B cell (primary cell): Measurements from ENCODE around the gene SP100.
"Not testable (repeated sequence)": the region's sequence is repeated elsewhere in the genome, so short reads cannot be mapped to it uniquely, and the experiment has no call there.

Source experiments
- EZH2 ChIP-seq: IDR thresholded peaks from 2 replicates; pipeline ENCODE4 v1.6.1; 2012; ENCODE audit warnings: borderline replicate concordance, low read depth, mild to moderate bottlenecking, moderate library complexity, low read length; ENCODE audit not compliant: insufficient read depth, poor library complexity, severe bottlenecking
- TF ChIP-seq, protein P1 (sequence below): fragments of 200-600 bp; IDR thresholded peaks from one replicate; pipeline ENCODE4 v1.8.0; 2022; ENCODE audit warnings: antibody characterized with exemption, mild to moderate bottlenecking

DNA sequence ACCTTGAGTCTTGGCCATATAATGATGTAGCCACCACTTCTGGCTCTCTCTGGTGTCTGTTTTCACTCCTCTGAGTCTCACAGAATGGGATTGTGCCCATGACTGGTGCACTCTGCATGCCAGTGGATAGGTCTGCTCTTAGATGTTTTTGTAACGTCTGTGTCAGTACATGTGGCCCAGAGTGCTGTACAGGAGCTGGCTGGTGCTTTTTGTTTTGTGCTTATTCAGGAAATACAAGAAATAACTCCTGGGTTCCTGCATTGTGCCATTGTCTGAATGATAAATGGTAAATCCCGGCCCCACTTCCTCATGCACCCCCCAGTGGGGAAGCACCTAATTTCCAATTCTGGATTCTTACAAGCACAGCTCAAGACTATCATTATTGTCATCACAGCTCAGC lies 6.7 kb upstream of the SP100 start:
- TF ChIP-seq, protein P1, sequence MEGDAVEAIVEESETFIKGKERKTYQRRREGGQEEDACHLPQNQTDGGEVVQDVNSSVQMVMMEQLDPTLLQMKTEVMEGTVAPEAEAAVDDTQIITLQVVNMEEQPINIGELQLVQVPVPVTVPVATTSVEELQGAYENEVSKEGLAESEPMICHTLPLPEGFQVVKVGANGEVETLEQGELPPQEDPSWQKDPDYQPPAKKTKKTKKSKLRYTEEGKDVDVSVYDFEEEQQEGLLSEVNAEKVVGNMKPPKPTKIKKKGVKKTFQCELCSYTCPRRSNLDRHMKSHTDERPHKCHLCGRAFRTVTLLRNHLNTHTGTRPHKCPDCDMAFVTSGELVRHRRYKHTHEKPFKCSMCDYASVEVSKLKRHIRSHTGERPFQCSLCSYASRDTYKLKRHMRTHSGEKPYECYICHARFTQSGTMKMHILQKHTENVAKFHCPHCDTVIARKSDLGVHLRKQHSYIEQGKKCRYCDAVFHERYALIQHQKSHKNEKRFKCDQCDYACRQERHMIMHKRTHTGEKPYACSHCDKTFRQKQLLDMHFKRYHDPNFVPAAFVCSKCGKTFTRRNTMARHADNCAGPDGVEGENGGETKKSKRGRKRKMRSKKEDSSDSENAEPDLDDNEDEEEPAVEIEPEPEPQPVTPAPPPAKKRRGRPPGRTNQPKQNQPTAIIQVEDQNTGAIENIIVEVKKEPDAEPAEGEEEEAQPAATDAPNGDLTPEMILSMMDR = not testable (repeated sequence)
- not testable (repeated sequence) for TF ChIP-seq EZH2
